Aorta (tissue), 5 donors: Measurements from ENCODE around the gene GTF2IRD1. TPM values are rescaled to one million over a fixed set of nuclear protein-coding genes. Genes with fewer than 3 reads are reported as not detected.
"Not testable (repeated sequence)": the region's sequence is repeated elsewhere in the genome, so short reads cannot be mapped to it uniquely, and the experiment has no call there.

Experiments used
- ATAC-seq: fragments of 200-7000 bp; cut with Tn5 transposase; one replicate; pipeline ENCODE4 v1.9.1; 2022; ENCODE audit warnings: moderate library complexity; ENCODE audit not compliant: low FRiP score
- DNase-seq, 2 donors: peaks; one replicate each; pipeline ENCODE4 v3.0.0-alpha.2; 2020
- H3K27ac ChIP-seq, 2 donors: one replicate each; pipeline ENCODE4 v1.5.1; 2013; ENCODE audit warnings: low read length in 2 of 2, mild to moderate bottlenecking in 2 of 2, moderate library complexity in 2 of 2, control low read depth in 1 of 2, inconsistent platforms in 1 of 2, low read depth in 1 of 2
- H3K27me3 ChIP-seq, 2 donors: one replicate each; pipeline ENCODE4 v1.6.1; 2013; ENCODE audit warnings: control low read depth in 1 of 2, low read length in 1 of 2, mild to moderate bottlenecking in 1 of 2, moderate library complexity in 1 of 2; ENCODE audit not compliant: insufficient read depth in 2 of 2, control insufficient read depth in 1 of 2
- H3K36me3 ChIP-seq, 2 donors: one replicate each; pipeline ENCODE4 v1.6.1; 2013; ENCODE audit warnings: control low read depth in 1 of 2, low read length in 1 of 2, mild to moderate bottlenecking in 1 of 2; ENCODE audit not compliant: insufficient read depth in 2 of 2, control insufficient read depth in 1 of 2
- H3K4me1 ChIP-seq, 2 donors: one replicate each; pipeline ENCODE4 v1.6.1; 2013; ENCODE audit warnings: low read length in 2 of 2, control low read depth in 1 of 2, mild to moderate bottlenecking in 1 of 2, moderate library complexity in 1 of 2; ENCODE audit not compliant: insufficient read depth in 2 of 2, control insufficient read depth in 1 of 2
- H3K4me3 ChIP-seq, 2 donors: one replicate each; pipeline ENCODE4 v1.5.1; 2013; ENCODE audit warnings: low read length in 2 of 2, control low read depth in 1 of 2, mild to moderate bottlenecking in 1 of 2
- H3K9me3 ChIP-seq: one replicate; pipeline ENCODE4 v1.6.1; 2013; ENCODE audit warnings: mild to moderate bottlenecking, low read length; ENCODE audit not compliant: control insufficient read depth
- WGBS, 2 donors: extraction: QIAGEN DNeasy Blood & Tissue Kit; methylation state at CpG; one replicate each; pipeline ENCODE4 v1.1.7; 2013; 5-methylcytosine and 5-hydroxymethylcytosine counted together
- intact Hi-C, 2 donors: fragments of 100-400 bp; cut with DNase I; formaldehyde crosslinking; loops; one replicate each; pipeline versions ENCODE4 v1.14.2 to v1.15.0; 2022
- polyA plus RNA-seq, 2 donors: library from polyadenylated mRNA; stranded (reverse); fragments of 200-250 nt; gene quantifications; one replicate each; pipeline ENCODE4 v1.2.3, GENCODE V29; 2013
- total RNA-seq, 2 donors: library from RNA; stranded (reverse); fragmentation: NEBNext Ultra II Directional; extraction: Animal tissue kit (Norgen Biotek cat#: 25700); gene quantifications; one replicate each; pipeline ENCODE4 v1.2.1, GENCODE V29; 2021
- donor health status: healthy with polysubstance abuse.
- donor health status: Bipolar disorder and iron deficiency.
- donor health status: DM: no; HTN: no; CAD: no.
- donor health status: DM: no; HTN: no; CAD: no.
- donor health status: DM: yes; HTN: yes; CAD: no.

Gene GTF2IRD1
- total and polyA plus RNA-seq, 4 donors, result 4.3 to 11.5 (median 7.5) TPM

- no peak overlapping the region for H3K4me3 ChIP-seq
- no peaks in the 10 kb centered on the region for H3K27me3 ChIP-seq
- WGBS, 2 donors, result 50 to 59% methylated on average over 16 of the region's 16 CpGs
- intact Hi-C loops, result no loop called here
- H3K9me3 ChIP-seq, result no peaks in the 10 kb centered on the region
- ATAC-seq, result peak; percentile 44
- H3K27ac ChIP-seq, result peak overlapping the region; percentile 65 to 82
- peaks cover 0 to 3% of the 10 kb centered on the region in 2 donors for H3K4me1 ChIP-seq
- peak; percentile 73 to 81 for DNase-seq
- H3K36me3 ChIP-seq, result no peaks in the 10 kb centered on the region
These were observed 27.2 kb downstream of the GTF2IRD1 start for GRCh38 chr7:74480861-74481417.

- Histone ChIP-seq H3K27me3 (no peaks in the 10 kb centered on the region), H3K36me3 (no peaks in the 10 kb centered on the region), H3K4me1 (peaks cover 0 to 3% of the 10 kb centered on the region in 2 donors), H3K9me3 (no peaks in the 10 kb centered on the region), H3K4me3 (no peak overlapping the region), H3K27ac (no peak overlapping the region)
- intact Hi-C loops, result no loop called here
- WGBS, 2 donors, result 86 to 90% methylated on average over 8 of the region's 8 CpGs
- no peak for DNase-seq
- no peak for ATAC-seq
These were observed 27.9 kb downstream of the GTF2IRD1 start for GRCh38 chr7:74481458-74482196.

GRCh38 chr7:74482197-74482467 lies 28.4 kb downstream of the GTF2IRD1 start:
- H3K27me3 ChIP-seq, result no peaks in the 10 kb centered on the region
- H3K9me3 ChIP-seq, result no peaks in the 10 kb centered on the region
- DNase-seq (no peak), ATAC-seq (no peak)
- whole genome bisulfite sequencing, 2 donors, result 92 to 96% methylated on average over 4 of the region's 4 CpGs
- intact Hi-C loops, result no loop called here
- no peak overlapping the region for H3K4me3 ChIP-seq
- H3K36me3 ChIP-seq, result no peaks in the 10 kb centered on the region
- H3K27ac ChIP-seq, result no peak overlapping the region
- peaks cover 0 to 3% of the 10 kb centered on the region in 2 donors for H3K4me1 ChIP-seq

GRCh38 chr7:74482629-74483401 lies 29.1 kb downstream of the GTF2IRD1 start:
- intact Hi-C loops, result no loop called here
- no peaks in the 10 kb centered on the region for H3K27me3 ChIP-seq
- ATAC-seq (no peak), DNase-seq (no peak)
- H3K4me1 ChIP-seq, result peaks cover 0 to 3% of the 10 kb centered on the region in 2 donors
- no peaks in the 10 kb centered on the region for H3K36me3 ChIP-seq
- no peak overlapping the region for H3K27ac ChIP-seq
- 92 to 94% methylated on average over 16 of the region's 16 CpGs for WGBS, 2 donors
- no peaks in the 10 kb centered on the region for H3K9me3 ChIP-seq
- no peak overlapping the region for H3K4me3 ChIP-seq

GRCh38 chr7:74483402-74484336 lies 30.0 kb downstream of the GTF2IRD1 start:
- H3K36me3 ChIP-seq, result no peaks in the 10 kb centered on the region
- no peaks in the 10 kb centered on the region for H3K9me3 ChIP-seq
- no peaks in the 10 kb centered on the region for H3K27me3 ChIP-seq
- intact Hi-C loops, result no loop called here
- no peak overlapping the region for H3K4me3 ChIP-seq
- WGBS, 2 donors, result 28 to 32% methylated on average over 11 of the region's 11 CpGs
- DNase-seq (peak in 1 of 2 donors; percentile 75), ATAC-seq (no peak)
- peak overlapping the region in 1 of 2 donors; percentile 72 for H3K27ac ChIP-seq
- peaks cover 0 to 3% of the 10 kb centered on the region in 2 donors for H3K4me1 ChIP-seq

- intact Hi-C loops, result no loop called here
- no peaks in the 10 kb centered on the region for H3K9me3 ChIP-seq
- no peaks in the 10 kb centered on the region for H3K27me3 ChIP-seq
- H3K4me1 ChIP-seq, result peaks cover 0 to 3% of the 10 kb centered on the region in 2 donors
- WGBS, 2 donors, result 97 to 98% methylated on average over 7 of the region's 7 CpGs
- no peaks in the 10 kb centered on the region for H3K36me3 ChIP-seq
- H3K27ac ChIP-seq, result no peak overlapping the region
- ATAC-seq (no peak), DNase-seq (no peak)
- H3K4me3 ChIP-seq, result no peak overlapping the region
These were observed 31.9 kb downstream of the GTF2IRD1 start for GRCh38 chr7:74485611-74486010.

GRCh38 chr7:74488518-74489030 lies 34.9 kb downstream of the GTF2IRD1 start:
- H3K9me3 ChIP-seq, H3K4me1 ChIP-seq, intact Hi-C loops, ATAC-seq, H3K27me3 ChIP-seq, H3K27ac ChIP-seq, H3K36me3 ChIP-seq, DNase-seq, H3K4me3 ChIP-seq: not testable (repeated sequence)
- 96 to 97% methylated on average over 8 of the region's 8 CpGs for WGBS, 2 donors
